Caco-2 (cell line): Measurements from ENCODE around the gene CST4. TPM values are rescaled to one million over a fixed set of nuclear protein-coding genes. Genes with fewer than 3 reads are reported as not detected.

Experiments
- BruUV-seq: library from RNA; stranded (reverse); fragments of 400-500 nt; replicated peaks from 2 replicates; lab custom pipeline; 2021; lab: Mats Ljungman, UMichigan
- CTCF ChIA-PET: fragments of 300-600 bp; sonication (Branson Sonifier 250); formaldehyde crosslinking; loops from one replicate; lab custom pipeline; 2022; ENCODE audit warnings: antibody characterized with exemption; lab: Charles Lee
- POLR2A ChIA-PET: fragments of 300-600 bp; sonication (Branson Sonifier 250); formaldehyde crosslinking; loops from one replicate; lab custom pipeline; 2022; ENCODE audit warnings: antibody characterized with exemption; lab: Charles Lee
- DNase-seq, 2 experiments: peaks; one replicate each; pipeline versions ENCODE4 v3.0.0 to v3.0.0-alpha.2; 2020 to 2022
- H3K27me3 ChIP-seq: replicated peaks from 2 replicates; pipeline ENCODE4 v1.6.0; 2011; ENCODE audit warnings: low read length; ENCODE audit not compliant: control insufficient read depth, insufficient read depth
- H3K36me3 ChIP-seq: 2 replicates; pipeline ENCODE4 v1.5.1; 2011; ENCODE audit warnings: low read length; ENCODE audit not compliant: control insufficient read depth, insufficient read depth
- H3K4me1 ChIP-seq: fragments of 250-450 bp; sonication (Bioruptor Pico); 2 replicates; pipeline ENCODE4 v1.5.1; 2020; ENCODE audit warnings: mild to moderate bottlenecking
- H3K4me3 ChIP-seq: 2 replicates; pipeline ENCODE4 v1.5.1; 2011; ENCODE audit warnings: low read depth, mild to moderate bottlenecking, control low read depth, low read length
- H3K9me3 ChIP-seq: fragments of 250-450 bp; sonication (Bioruptor Pico); 2 replicates; pipeline ENCODE4 v1.5.1; 2020; ENCODE audit warnings: mild to moderate bottlenecking, moderate library complexity
- H3K27ac Mint-ChIP-seq: one replicate; pipeline ENCODE4 v1.8.0; 2022; ENCODE audit warnings: mixed read lengths; ENCODE audit not compliant: unreplicated experiment
- H3K27me3 Mint-ChIP-seq: one replicate; pipeline ENCODE4 v1.8.0; 2022; ENCODE audit warnings: mixed read lengths; ENCODE audit not compliant: insufficient read depth, unreplicated experiment
- H3K36me3 Mint-ChIP-seq: one replicate; pipeline ENCODE4 v1.8.0; 2022; ENCODE audit warnings: mild to moderate bottlenecking, mixed read lengths; ENCODE audit not compliant: insufficient read depth, unreplicated experiment
- H3K4me1 Mint-ChIP-seq: one replicate; pipeline ENCODE4 v1.8.0; 2022; ENCODE audit warnings: low read depth, mixed read lengths; ENCODE audit not compliant: unreplicated experiment
- H3K4me3 Mint-ChIP-seq: one replicate; pipeline ENCODE4 v1.8.0; 2022; ENCODE audit warnings: mild to moderate bottlenecking, moderate library complexity, mixed read lengths; ENCODE audit not compliant: unreplicated experiment
- H3K9me3 Mint-ChIP-seq: one replicate; pipeline ENCODE4 v1.8.0; 2022; ENCODE audit warnings: mixed read lengths; ENCODE audit not compliant: unreplicated experiment
- CTCF ChIP-seq, 2 experiments: fragments of 200-600 bp in 1 of 2; IDR thresholded peaks; 1 replicate in 1 of 2; 2 replicates in 1 of 2; pipeline versions ENCODE4 v1.5.1 to v1.8.0; 2011 to 2022; ENCODE audit warnings: antibody characterized with exemption in 1 of 2, control low read depth in 1 of 2, inconsistent platforms in 1 of 2, low read depth in 1 of 2, low read length in 1 of 2, mild to moderate bottlenecking in 1 of 2, moderate library complexity in 1 of 2; ENCODE audit not compliant: insufficient read depth in 1 of 2, severe bottlenecking in 1 of 2, unreplicated experiment in 1 of 2
- intact Hi-C: fragments of 100-400 bp; cut with micrococcal nuclease; formaldehyde crosslinking; loops from one replicate; pipeline ENCODE4 v1.10.0; 2022; ENCODE audit not compliant: unreplicated experiment
- total RNA-seq: library from RNA; stranded (reverse); gene quantifications from 2 replicates; pipeline ENCODE4 v1.2.3, GENCODE V29; 2022

Gene CST4
- total RNA-seq, 1 experiment from 2014 or later, result 4.2 TPM

- no TSS peak for BruUV-seq
- no peak overlapping the region for H3K27ac Mint-ChIP-seq
These were observed 36.5 kb downstream of the CST4 start for GRCh38 chr20:23652371-23652770.

GRCh38 chr20:23651117-23651516 is 37.7 kb downstream of the CST4 start:
- BruUV-seq, result no TSS peak
- Histone ChIP-seq H3K27me3 (no peaks in the 10 kb centered on the region), H3K4me3 (no peak overlapping the region), H3K4me1 (peaks cover 8% of the 10 kb centered on the region), H3K36me3 (no peaks in the 10 kb centered on the region), H3K9me3 (no peaks in the 10 kb centered on the region)
- Mint-ChIP-seq H3K36me3 (no peaks in the 10 kb centered on the region), H3K4me1 (peaks cover 10% of the 10 kb centered on the region), H3K9me3 (no peaks in the 10 kb centered on the region), H3K4me3 (no peak overlapping the region), H3K27me3 (no peaks in the 10 kb centered on the region), H3K27ac (no peak overlapping the region)
- no peak for TF ChIP-seq CTCF (IDR thresholded peaks at IDR 0.05; ENCODE audit: insufficient read depth in 1 of 2, low read depth in 1 of 2, low read length in 1 of 2, severe bottlenecking in 1 of 2, unreplicated experiment in 1 of 2)
- no peak for DNase-seq
- ChIA-PET CTCF (no interaction called here), POLR2A (no interaction called here)
- intact Hi-C loops, result no loop called here

More at GRCh38 chr20:23652371-23652770, 36.5 kb downstream of the CST4 start:
- H3K36me3 ChIP-seq, result no peaks in the 10 kb centered on the region
- Mint-ChIP-seq H3K36me3 (no peaks in the 10 kb centered on the region), H3K4me3 (no peak overlapping the region), H3K9me3 (no peaks in the 10 kb centered on the region), H3K4me1 (peaks cover 13% of the 10 kb centered on the region), H3K27me3 (no peaks in the 10 kb centered on the region)
- H3K4me1 ChIP-seq, result peaks cover 16% of the 10 kb centered on the region
- intact Hi-C loops, result no loop called here
- no peaks in the 10 kb centered on the region for H3K27me3 ChIP-seq
- H3K9me3 ChIP-seq, result no peaks in the 10 kb centered on the region
- no peak overlapping the region for H3K4me3 ChIP-seq
- TF ChIP-seq CTCF (IDR thresholded peaks at IDR 0.05; ENCODE audit: insufficient read depth in 1 of 2, low read depth in 1 of 2, low read length in 1 of 2, severe bottlenecking in 1 of 2, unreplicated experiment in 1 of 2), result no peak
- POLR2A ChIA-PET, result no interaction called here
- DNase-seq, result no peak
- CTCF ChIA-PET, result no interaction called here

- H3K36me3 Mint-ChIP-seq, result no peaks in the 10 kb centered on the region
- ChIA-PET POLR2A (no interaction called here), CTCF (no interaction called here)
- H3K4me3 ChIP-seq, result no peak overlapping the region
- no peak for DNase-seq
- H3K27me3 ChIP-seq, result no peaks in the 10 kb centered on the region
- no peaks in the 10 kb centered on the region for H3K9me3 Mint-ChIP-seq
- peaks cover 8% of the 10 kb centered on the region for H3K4me1 ChIP-seq
- H3K4me1 Mint-ChIP-seq, result peaks cover 7% of the 10 kb centered on the region
- no peak overlapping the region for H3K27ac Mint-ChIP-seq
- no peak for TF ChIP-seq CTCF (IDR thresholded peaks at IDR 0.05; ENCODE audit: insufficient read depth in 1 of 2, low read depth in 1 of 2, low read length in 1 of 2, severe bottlenecking in 1 of 2, unreplicated experiment in 1 of 2)
- H3K27me3 Mint-ChIP-seq, result no peaks in the 10 kb centered on the region
- no peaks in the 10 kb centered on the region for H3K36me3 ChIP-seq
- intact Hi-C loops, result no loop called here
- BruUV-seq, result no TSS peak
- H3K9me3 ChIP-seq, result no peaks in the 10 kb centered on the region
- H3K4me3 Mint-ChIP-seq, result no peak overlapping the region
These were observed 38.9 kb downstream of the CST4 start for GRCh38 chr20:23649830-23650417.
